ENCODE measurements around the gene STN1.

The STN1 gene

DNA sequence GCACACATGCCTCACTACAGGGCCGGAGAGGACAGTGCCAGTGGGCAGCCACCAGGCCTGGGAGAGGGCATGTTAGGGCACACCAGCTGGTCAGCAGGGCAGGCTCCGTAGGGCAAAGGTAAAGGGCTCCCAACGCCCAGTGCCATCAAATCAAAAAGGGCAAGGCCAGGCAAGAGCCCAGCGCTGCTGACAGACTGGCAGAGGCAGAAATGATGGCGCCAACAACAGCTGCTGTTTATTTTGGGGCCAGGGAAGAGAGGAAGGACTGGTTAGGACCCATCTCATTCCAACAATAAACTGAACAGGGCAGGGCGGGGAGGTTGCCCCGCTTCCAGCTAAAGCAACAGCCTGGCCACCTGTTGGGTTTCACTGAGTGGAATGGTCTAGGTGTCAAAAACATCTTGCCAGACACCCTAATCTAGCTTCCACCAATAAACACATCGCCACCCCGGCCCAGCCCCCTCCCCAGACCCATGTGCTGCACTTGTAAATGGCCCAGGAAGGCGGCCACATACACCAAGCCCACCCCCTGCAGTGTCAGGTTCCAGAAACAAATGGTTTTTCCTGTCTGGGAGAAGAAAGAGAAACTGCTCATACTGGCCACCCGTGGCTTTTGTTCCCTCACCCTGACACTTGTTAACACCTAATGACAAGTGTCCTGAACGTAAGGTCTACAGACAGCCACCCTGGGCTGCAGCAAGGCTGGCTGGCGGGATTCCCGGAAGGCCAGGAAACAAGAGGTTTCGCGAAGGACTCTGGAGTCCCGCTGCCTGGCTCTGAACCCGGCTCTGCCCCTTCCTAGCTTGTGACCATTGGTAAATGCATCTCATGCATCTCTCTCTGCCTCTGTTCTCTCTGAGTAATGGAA is 77.9 kb downstream of the STN1 start:
- DNase-seq = no peak

DNA sequence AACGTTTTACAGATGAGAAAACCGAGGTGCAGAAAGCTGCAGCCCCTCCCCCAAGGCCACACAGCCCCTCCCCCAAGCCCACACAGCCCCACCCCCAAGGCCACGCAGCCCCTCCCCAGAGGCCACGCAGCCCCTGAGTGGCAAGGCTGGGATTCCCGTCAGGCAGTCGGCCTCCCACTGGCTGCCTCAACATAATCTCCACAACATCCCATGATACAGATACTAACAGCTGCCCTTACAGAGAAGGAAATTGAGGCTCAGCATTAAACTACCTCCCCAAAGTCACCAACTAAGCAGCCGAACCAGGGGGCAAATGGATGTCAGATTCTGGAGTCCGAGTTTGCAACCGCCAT is 78.5 kb downstream of the STN1 start:
- no peak for DNase-seq

DNA sequence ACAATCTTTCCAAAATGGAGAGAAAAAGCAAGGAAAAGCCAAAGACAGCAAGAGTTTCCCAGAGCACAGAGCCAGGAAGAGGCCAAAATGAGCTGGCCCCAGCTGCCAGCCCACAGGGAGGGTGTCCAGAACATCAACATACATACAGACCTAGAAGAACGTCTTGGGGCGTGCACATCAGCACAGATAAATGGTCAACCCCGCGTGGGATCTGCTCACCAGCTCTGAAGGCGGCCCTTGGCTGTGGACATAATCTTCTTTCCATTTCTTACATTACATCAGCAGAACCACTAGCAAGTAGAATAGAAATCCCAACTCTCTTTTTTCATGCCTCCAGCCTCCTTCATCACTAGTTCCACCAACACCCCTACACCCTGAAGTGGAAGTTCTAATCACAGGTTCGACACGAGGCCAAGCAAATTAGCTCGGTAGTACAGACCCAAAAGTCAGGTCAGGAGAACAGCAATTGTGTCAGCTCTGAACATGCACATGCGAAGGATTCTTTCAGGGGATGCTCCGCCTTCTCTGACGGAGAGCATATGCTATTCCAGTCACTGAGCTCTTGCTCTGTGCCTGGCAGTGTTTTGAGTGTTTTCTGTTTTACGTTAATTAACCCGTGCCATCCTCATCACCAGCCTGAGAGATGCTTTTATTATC is 79.0 kb downstream of the STN1 start:
- no peak for DNase-seq

DNA sequence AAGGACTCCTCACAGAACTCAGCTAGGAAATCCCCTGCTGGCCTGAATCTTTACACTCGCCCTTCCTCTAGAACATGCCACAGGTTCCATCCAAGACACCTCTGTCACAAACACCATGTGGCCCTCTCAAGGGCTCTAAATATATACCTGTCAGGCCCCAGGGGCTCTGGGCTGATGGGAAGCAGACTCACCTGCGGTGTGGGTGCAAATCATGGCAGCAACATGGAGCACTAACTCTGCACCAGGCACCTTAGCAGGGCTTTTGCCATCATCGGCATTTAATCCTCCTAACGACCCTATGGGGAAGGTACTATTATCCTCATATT is 80.0 kb downstream of the STN1 start:
- no peak for DNase-seq

DNA sequence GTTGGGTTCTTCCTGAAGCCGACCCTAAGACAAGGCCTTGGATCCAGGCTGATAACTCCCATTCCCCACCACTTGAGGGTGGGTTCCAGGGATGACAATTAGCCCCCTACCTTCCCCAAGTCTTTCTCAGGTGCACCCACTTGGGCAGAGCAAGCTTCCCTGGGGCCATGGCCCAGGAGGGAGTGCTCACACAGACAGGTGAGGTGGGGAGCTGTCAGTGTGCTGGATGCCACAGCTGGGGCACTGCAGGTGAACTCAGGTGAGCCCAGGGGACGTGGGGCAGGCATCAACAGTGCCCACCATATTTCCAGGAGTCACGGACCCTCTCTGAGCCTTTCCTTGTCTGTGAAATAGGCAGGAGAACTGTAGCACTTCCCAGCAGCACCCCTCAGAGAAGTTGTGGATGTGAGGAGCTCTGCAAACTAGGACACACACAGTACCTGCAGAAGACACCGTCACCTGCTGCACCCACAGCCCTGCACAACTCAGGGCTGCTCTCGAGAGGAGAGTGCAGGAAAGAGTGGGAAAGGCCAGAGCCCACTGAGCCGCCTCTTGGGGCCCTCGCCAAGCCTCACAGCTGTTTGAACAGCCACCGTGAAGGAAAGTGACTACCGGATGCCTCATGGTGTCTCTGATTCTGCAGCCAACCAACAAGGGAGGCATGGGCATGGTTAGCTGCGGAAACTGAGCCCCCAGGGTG is 80.5 kb downstream of the STN1 start:
- no peak for DNase-seq

DNA sequence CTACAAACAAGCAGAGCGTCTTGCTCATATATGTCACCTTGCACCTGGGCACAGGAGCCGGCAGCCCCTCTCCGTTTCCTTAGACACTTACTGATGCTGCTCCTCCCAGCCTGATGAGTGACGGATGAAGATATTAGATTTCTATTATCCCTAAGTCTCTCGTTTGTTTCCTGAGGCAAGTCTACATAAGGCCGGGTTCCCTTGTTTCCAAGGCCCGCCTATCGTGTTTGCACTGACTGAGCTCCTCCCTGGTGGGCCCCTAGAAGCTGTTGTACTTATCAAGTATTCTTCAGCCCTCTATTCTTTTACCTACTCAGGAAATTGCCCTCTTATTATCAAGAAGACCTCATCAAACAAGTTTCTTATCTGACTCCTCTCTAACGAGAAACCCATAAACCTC is 81.1 kb downstream of the STN1 start:
- DNase-seq = no peak

DNA sequence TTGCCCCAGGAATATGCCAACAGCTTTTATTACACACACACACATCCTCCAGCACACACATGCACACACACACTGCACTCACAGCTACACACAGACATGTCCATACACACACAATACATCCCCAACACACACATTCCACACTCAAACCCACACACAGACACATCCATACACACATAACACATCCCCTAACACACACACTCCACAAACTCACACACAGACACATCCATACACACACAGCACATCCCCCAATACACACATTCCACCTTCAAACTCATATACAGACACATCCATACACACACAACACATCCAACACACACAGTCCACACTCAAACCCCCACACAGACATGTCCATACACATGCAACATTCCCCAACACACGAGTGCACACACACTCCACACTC is 81.7 kb downstream of the STN1 start:
- no peak for DNase-seq

DNA sequence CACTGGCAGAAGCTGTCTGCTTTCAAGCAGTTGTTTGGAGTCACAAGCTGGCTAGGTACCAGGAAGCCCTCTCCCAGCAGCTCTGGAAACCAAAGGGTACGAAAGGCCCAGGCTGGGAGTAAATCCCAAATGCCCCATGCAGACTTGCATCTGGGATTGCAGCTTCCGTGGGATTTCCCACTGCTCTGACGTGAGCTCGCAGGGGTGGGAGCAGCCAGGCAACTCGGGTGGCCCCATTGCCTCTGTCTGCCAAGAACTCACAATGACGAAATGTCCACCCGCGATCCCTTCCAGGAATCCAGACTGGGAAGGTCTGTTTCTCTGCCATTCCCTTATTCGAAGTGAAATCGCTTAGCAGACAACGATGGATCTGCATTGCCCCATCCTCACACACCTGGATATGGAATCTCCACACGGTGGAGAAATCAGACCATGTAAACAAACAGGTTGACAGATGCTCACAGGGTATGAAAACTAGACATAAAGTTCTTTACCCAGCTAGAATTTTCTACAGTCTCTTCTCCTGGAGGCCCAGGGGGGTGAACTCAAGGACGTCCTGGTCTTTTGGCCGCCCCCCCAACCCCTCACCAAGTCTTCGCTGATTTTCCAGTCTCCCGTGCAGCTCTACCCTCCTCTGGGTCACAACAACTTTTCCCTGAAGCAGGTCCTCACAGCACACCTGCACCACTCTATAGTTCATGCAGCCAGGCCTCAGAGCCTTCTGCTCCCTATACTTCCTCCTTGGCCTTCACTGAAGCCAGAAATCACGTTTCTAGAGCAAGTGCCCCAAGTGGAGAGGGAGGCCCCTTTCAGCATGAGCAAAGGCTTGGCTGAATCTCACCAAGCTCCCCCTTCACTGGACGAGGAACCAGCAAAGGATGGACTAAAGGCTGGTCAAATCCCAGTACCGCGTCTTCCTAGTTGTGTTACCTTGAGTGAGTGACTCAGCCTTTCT is 82.6 kb downstream of the STN1 start:
- DNase-seq = no peak

DNA sequence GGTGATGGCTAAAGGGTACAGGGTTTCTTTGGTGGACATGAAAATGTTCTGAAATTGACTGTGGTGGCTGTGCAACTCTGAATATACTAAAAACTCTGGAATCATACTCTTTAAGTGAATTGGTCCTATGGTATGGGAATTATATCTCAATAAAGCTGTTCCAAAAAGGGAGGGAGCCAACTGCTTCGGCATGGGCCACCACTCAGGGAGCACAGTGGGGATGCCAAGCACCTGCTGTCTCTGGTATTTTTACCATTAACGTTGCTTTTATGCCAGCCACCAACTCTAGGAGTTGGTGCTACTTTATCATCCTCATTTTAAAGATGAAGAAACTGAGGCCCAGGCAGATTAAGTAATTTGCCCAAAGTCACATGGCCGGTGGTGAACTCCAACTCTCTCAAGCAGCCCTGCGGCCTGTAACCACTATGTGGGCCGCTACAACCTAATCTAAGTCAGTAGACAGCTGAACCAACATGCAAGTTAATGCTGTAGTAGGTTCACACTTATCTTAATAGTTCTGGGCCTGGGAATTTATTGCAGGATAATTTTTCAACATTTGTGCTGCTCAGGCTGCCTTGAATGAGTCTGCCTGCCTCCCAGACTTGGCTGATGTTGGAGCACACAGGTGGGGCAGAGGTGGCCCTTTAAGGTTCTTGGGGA is 83.4 kb downstream of the STN1 start:
- DNase-seq = no peak

DNA sequence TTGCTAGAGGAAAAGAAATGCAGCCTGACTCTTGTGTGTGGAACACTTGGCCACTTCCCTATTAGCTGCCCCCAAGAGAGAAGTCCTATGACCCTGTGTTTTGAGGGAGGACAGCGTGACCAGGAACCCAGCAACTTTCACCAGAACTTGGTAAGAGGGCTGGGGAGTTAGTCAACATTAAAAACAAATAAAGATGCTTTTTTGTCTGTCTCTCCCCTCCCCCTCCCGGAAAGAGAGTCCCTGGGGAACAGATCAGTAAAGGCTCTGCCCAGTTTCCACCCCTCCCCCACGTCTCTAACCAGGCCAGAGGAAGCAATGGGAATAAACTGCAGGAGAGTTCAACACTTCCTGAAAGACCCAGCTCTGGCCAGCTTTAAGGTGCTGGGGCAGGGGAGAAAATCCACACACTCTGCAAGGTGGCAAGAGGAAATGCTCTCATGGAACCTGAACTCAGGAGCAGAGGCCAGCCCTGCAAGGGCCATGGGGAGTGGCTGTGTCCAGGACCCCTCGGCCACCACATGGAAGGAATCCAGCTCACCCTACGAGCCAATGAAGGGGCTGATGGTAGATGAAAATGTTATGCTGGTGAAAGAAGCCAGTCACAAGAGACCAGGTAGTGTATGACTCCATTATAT is 84.1 kb downstream of the STN1 start:
- DNase-seq = no peak

DNA sequence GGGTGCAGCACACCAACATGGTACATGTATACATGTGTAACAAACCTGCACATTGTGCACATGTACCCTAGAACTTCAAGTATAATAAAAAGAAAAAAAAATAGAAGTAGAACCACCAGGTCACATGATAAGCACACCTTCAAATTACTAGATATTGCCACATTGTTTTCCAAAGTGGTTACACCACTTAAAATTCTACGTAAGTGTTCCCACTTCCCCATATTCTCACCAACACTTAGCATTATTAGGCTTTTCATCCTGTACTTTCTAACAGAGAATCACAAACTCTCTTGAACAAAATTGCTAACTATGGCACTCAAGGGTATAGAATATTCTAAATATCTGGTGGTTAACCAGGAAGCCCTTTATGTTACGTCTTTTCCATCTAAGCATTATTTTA is 85.2 kb downstream of the STN1 start:
- no peak for DNase-seq
